GM23338 (cell line): ENCODE data around the gene FOXP4. TPM values are rescaled to one million over a fixed set of nuclear protein-coding genes. Genes with fewer than 3 reads are reported as not detected.

Experiments
- ATAC-seq: fragments of 200-7000 bp; cut with Tn5 transposase; 3 replicates; pipeline ENCODE4 v1.9.1; 2020
- DNase-seq: peaks from one replicate; pipeline ENCODE4 v3.0.0-alpha.2; 2015; ENCODE audit warnings: low spot score
- H2AFZ ChIP-seq: fragments of 200-600 bp; sonication (generic); 2 replicates; pipeline ENCODE4 v1.8.0; 2016; ENCODE audit warnings: antibody characterized with exemption, mild to moderate bottlenecking, moderate library complexity
- H3F3A ChIP-seq: fragments of 200-600 bp; sonication (generic); replicated peaks from 2 replicates; pipeline ENCODE4 v1.8.0; 2017; ENCODE audit warnings: antibody characterized with exemption, mixed run types, low read depth
- H3K27ac ChIP-seq: fragments of 200-600 bp; sonication (generic); 2 replicates; pipeline ENCODE4 v1.6.1; 2016; ENCODE audit warnings: low read depth
- H3K27me3 ChIP-seq: fragments of 200-600 bp; sonication (generic); 2 replicates; pipeline ENCODE4 v1.8.0; 2016; ENCODE audit warnings: mild to moderate bottlenecking, mixed run types, moderate library complexity; ENCODE audit not compliant: insufficient read depth
- H3K36me3 ChIP-seq: fragments of 200-600 bp; sonication (generic); 2 replicates; pipeline ENCODE4 v1.8.0; 2016; ENCODE audit warnings: mild to moderate bottlenecking; ENCODE audit not compliant: insufficient read depth
- H3K4me1 ChIP-seq: fragments of 200-600 bp; sonication (generic); 2 replicates; pipeline ENCODE4 v1.8.0; 2016; ENCODE audit warnings: mild to moderate bottlenecking, moderate library complexity; ENCODE audit not compliant: insufficient read depth
- H3K4me2 ChIP-seq: fragments of 200-600 bp; sonication (generic); 2 replicates; pipeline ENCODE4 v1.7.1; 2017; ENCODE audit warnings: mixed run types
- H3K4me3 ChIP-seq: fragments of 200-600 bp; sonication (generic); 2 replicates; pipeline ENCODE4 v1.6.1; 2016; ENCODE audit warnings: mixed run types
- H3K79me2 ChIP-seq: fragments of 200-600 bp; sonication (generic); replicated peaks from 2 replicates; pipeline ENCODE4 v1.8.0; 2017; ENCODE audit warnings: mild to moderate bottlenecking; ENCODE audit not compliant: insufficient read depth
- H3K9me2 ChIP-seq: fragments of 200-600 bp; sonication (generic); 2 replicates; pipeline ENCODE4 v1.8.0; 2017; ENCODE audit not compliant: insufficient read depth
- H4K20me1 ChIP-seq: fragments of 200-600 bp; sonication (generic); replicated peaks from 2 replicates; pipeline ENCODE4 v1.8.0; 2017; ENCODE audit warnings: mild to moderate bottlenecking; ENCODE audit not compliant: insufficient read depth
- H3K27ac Mint-ChIP-seq: 2 replicates; pipeline ENCODE4 v1.8.0; 2020; ENCODE audit warnings: inconsistent platforms, mild to moderate bottlenecking, moderate library complexity, mixed read lengths
- H3K27me3 Mint-ChIP-seq: 3 replicates; pipeline ENCODE4 v1.8.0; 2022; ENCODE audit warnings: low read depth, mild to moderate bottlenecking, moderate library complexity, mixed read lengths, inconsistent platforms; ENCODE audit not compliant: insufficient read depth, poor library complexity
- H3K36me3 Mint-ChIP-seq: 3 replicates; pipeline ENCODE4 v1.8.0; 2021; ENCODE audit warnings: low read depth, mild to moderate bottlenecking, inconsistent platforms, moderate library complexity, mixed read lengths
- H3K4me1 Mint-ChIP-seq: 3 replicates; pipeline ENCODE4 v1.8.0; 2020; ENCODE audit warnings: mild to moderate bottlenecking, inconsistent platforms, mixed read lengths
- H3K4me3 Mint-ChIP-seq: 3 replicates; pipeline ENCODE4 v1.8.0; 2021; ENCODE audit warnings: moderate library complexity, mild to moderate bottlenecking, inconsistent platforms, mixed read lengths
- H3K9me3 Mint-ChIP-seq: 3 replicates; pipeline ENCODE4 v1.8.0; 2020; ENCODE audit warnings: moderate library complexity, mild to moderate bottlenecking, inconsistent platforms, mixed read lengths
- CREB1 ChIP-seq: fragments of 250-450 bp; sonication (Bioruptor Pico); IDR thresholded peaks from 2 replicates; pipeline ENCODE4 v1.5.0; 2020; ENCODE audit warnings: low read depth, mild to moderate bottlenecking, moderate library complexity
- CTCF ChIP-seq, 2 experiments: fragments of 200-600 bp in 1 of 2; sonication (generic) in 1 of 2; conservative IDR thresholded peaks; 2 replicates each; pipeline versions ENCODE4 v1.5.1 to v1.6.1; 2016 to 2017; ENCODE audit warnings: antibody characterized with exemption in 2 of 2, low read depth in 2 of 2, mild to moderate bottlenecking in 2 of 2, moderate library complexity in 1 of 2
- ETS1 ChIP-seq: IDR thresholded peaks from 2 replicates; pipeline ENCODE4 v1.6.1; 2016; ENCODE audit warnings: antibody characterized with exemption
- EZH2 ChIP-seq: fragments of 200-600 bp; sonication (generic); IDR thresholded peaks from one replicate; pipeline ENCODE4 v1.8.0; 2017; ENCODE audit warnings: antibody characterized with exemption, mild to moderate bottlenecking, low read depth; ENCODE audit not compliant: unreplicated experiment
- EZH2phosphoT487 ChIP-seq: fragments of 200-600 bp; sonication (generic); IDR thresholded peaks from one replicate; pipeline ENCODE4 v1.8.1; 2018; ENCODE audit warnings: antibody characterized with exemption; ENCODE audit not compliant: unreplicated experiment
- POLR2AphosphoS5 ChIP-seq: IDR thresholded peaks from 2 replicates; pipeline ENCODE4 v1.6.1; 2016; ENCODE audit warnings: antibody characterized with exemption, low read depth
- STAT1 ChIP-seq: IDR thresholded peaks from one replicate; pipeline ENCODE4 v1.6.1; 2016; ENCODE audit warnings: antibody characterized with exemption; ENCODE audit not compliant: unreplicated experiment
- polyA plus RNA-seq: library from polyadenylated mRNA; unstranded; fragments of >200 nt; fragmentation: Nextera tagmentation; extraction: Ambion mirVana; gene quantifications from 2 replicates; pipeline ENCODE4 v1.2.1, GENCODE V29; 2016
- total RNA-seq: library from RNA; depleted of rRNA; stranded (reverse); fragments of >200 nt; shearing (Covaris generic); gene quantifications from 2 replicates; pipeline ENCODE4 v1.2.3, GENCODE V29; 2014
- TF ChIP-seq, protein P1 (sequence below): IDR thresholded peaks from one replicate; pipeline ENCODE4 v1.6.1; 2018; ENCODE audit warnings: antibody characterized with exemption; ENCODE audit not compliant: unreplicated experiment

The FOXP4 gene
- total and polyA plus RNA-seq, 2 experiments from 2014 or later, result 5.1 to 13.5 TPM

DNA sequence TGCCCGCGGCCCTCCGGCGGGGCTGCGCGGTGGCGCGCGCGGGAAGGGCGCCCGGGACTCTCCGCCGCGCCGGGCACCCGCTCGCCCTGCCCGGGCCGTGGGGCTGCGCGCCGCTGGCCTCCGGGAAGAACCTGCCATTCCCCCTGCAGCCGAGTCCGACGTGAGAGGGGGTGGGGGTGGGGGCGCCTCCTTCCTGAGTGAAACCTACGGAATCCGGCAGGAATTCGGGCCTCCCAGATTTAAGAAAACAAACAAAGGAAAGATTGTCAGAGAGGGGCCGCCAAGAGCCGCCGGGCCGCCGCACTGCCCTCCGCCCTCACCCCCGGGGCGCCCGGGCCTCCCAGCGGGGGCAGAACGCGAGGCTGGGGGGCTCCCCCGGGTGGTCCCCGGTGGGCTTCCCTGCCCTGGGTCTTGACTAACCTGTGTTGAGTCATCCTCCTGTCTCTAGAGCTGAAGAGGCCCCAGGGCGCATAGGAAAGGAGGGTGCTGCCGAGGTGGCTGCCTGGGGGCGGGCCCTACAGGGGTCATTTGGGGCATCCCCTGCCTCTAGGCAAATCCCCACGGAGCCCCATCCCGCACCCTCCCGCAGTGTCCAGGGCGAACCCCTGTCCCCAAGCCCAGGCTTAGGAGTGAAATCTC, 42.2 kb upstream of the FOXP4 start (continued):
- TF ChIP-seq, protein P1, sequence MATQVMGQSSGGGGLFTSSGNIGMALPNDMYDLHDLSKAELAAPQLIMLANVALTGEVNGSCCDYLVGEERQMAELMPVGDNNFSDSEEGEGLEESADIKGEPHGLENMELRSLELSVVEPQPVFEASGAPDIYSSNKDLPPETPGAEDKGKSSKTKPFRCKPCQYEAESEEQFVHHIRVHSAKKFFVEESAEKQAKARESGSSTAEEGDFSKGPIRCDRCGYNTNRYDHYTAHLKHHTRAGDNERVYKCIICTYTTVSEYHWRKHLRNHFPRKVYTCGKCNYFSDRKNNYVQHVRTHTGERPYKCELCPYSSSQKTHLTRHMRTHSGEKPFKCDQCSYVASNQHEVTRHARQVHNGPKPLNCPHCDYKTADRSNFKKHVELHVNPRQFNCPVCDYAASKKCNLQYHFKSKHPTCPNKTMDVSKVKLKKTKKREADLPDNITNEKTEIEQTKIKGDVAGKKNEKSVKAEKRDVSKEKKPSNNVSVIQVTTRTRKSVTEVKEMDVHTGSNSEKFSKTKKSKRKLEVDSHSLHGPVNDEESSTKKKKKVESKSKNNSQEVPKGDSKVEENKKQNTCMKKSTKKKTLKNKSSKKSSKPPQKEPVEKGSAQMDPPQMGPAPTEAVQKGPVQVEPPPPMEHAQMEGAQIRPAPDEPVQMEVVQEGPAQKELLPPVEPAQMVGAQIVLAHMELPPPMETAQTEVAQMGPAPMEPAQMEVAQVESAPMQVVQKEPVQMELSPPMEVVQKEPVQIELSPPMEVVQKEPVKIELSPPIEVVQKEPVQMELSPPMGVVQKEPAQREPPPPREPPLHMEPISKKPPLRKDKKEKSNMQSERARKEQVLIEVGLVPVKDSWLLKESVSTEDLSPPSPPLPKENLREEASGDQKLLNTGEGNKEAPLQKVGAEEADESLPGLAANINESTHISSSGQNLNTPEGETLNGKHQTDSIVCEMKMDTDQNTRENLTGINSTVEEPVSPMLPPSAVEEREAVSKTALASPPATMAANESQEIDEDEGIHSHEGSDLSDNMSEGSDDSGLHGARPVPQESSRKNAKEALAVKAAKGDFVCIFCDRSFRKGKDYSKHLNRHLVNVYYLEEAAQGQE, result no peak
- no peak for TF ChIP-seq EZH2

GRCh38 chr6:41504466-41505121, 41.6 kb upstream of the FOXP4 start:
- peaks cover 92% of the 10 kb centered on the region for H3K27me3 ChIP-seq
- H3K4me3 Mint-ChIP-seq, result peak overlapping the region; percentile 67
- peak overlapping the region; percentile 86 for H3K4me2 ChIP-seq
- no peaks in the 10 kb centered on the region for H3K79me2 ChIP-seq
- no peak overlapping the region for H3K27ac Mint-ChIP-seq
- no peaks in the 10 kb centered on the region for H3K36me3 Mint-ChIP-seq
- peaks cover 24% of the 10 kb centered on the region for H3K4me1 ChIP-seq
- H3K4me1 Mint-ChIP-seq, result peaks cover 28% of the 10 kb centered on the region
- H3K27me3 Mint-ChIP-seq, result peaks cover 74% of the 10 kb centered on the region
- ATAC-seq (peak; percentile 33), DNase-seq (peak; percentile 58)
- no peak overlapping the region for H3K27ac ChIP-seq
- H2AFZ ChIP-seq, result peak overlapping the region; percentile 74; the same call in 1 of the 2 replicates
- TF ChIP-seq POLR2AphosphoS5 (no peak), CTCF (conservative IDR thresholded peaks at IDR 0.05; ENCODE audit: low read depth in 2 of 2) (no peak), EZH2 (peak; percentile 57), STAT1 (no peak), EZH2phosphoT487 (peak; percentile 6), ETS1 (no peak), CREB1 (CRISPR knock-in tag) (no peak)
- TF ChIP-seq, protein P1, result no peak
- H3F3A ChIP-seq, result peaks cover 14% of the 10 kb centered on the region
- H3K36me3 ChIP-seq, result peaks cover 4% of the 10 kb centered on the region; the same call in 1 of the 2 replicates
- no peaks in the 10 kb centered on the region for H3K9me3 Mint-ChIP-seq
- peak overlapping the region; percentile 54 for H3K4me3 ChIP-seq
- no peaks in the 10 kb centered on the region for H3K9me2 ChIP-seq
- H4K20me1 ChIP-seq, result peaks cover 4% of the 10 kb centered on the region; the same call in 1 of the 2 replicates
